ENCODE measurements around the gene MCM3. TPM values are rescaled to one million over a fixed set of nuclear protein-coding genes. Genes with fewer than 3 reads are reported as not detected.

Gene MCM3
- total RNA-seq, 3 donors from 2014 or later, result 184 to 240 (median 199) TPM

DNA sequence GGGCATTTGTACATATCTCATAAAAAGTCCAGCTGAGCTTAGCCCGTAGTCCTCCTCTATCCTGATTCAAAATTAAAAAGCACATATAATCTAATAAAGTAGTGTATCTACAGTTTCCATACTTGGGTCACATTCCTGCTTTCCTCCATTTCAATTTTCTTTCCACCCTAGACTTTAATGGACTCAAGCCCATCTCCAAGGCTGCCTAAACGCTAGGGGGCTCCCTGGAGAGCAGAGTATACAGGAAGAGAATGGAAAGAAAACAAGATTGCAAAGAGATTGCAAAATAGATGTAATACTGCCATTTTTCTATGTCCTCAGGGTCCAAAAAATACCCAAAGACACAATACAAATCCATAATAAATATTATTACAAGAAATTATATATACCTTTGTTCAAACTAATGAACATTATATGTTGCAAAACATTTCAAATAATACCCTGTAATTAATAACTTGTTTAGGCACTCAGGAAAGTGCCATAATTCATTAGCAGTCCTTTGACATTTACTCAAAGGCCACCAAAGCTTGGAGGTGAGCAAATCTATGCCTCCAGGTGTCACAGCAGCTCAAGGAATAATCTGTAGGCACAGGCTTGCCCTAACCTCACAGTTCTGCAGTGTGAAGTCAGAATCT lies 2.4 kb upstream of the MCM3 start:
- Mint-ChIP-seq H3K9me3 (no peaks in the 10 kb centered on the region), H3K4me1 (ENCODE audit: low read depth) (peaks cover 37% of the 10 kb centered on the region)

DNA sequence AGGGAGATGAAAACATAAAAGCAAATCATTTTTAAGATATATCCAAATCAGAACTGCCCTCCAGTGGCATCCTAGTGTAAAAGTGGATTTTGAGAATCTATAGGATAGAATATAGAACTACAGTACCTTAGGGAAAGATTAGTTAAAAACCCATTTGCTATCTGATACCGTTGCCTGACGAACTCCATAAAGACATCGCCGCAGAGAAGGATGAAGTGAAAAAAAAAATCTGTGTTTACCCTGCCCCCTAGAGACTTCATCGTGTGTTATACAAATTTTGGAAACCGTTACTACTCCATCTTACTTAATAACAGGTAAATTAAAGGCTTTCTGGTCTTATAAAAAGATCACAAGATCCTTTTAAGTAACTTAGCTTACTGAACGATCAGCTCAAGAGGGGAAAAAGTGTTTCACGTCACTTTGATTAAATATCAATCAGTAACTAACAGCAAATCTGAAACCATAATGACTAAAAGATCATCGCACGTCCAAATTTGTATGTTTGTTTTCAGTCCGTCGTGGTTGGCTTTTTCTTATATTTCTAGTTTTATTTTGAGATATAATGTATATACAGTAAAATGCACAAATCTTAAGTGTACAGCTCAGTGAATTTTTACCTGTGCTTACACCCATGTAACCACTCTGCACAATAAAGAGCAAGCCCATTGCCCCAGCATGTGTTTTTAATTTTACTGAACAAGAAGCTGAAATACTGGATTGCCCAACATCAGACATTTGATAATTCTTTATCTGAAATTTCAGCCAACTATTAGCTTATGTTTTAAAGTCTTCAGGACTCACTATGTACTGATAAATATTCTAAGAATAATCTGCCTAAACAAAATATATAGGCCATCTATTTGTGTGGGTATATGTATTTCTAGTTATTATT lies 881 bp upstream of the MCM3 start:
- H3K4me3 Mint-ChIP-seq, result no peak overlapping the region
- H3K4me1 Mint-ChIP-seq (ENCODE audit: low read depth), result peaks cover 44% of the 10 kb centered on the region
- H3K27me3 Mint-ChIP-seq (ENCODE audit: low read depth), result no peaks in the 10 kb centered on the region
- ATAC-seq (no peak), DNase-seq (no peak)
- H3K9me3 Mint-ChIP-seq, result no peaks in the 10 kb centered on the region
- peaks cover 28% of the 10 kb centered on the region for H3K36me3 Mint-ChIP-seq (ENCODE audit: insufficient read depth)

More for the DNA sequence above, 2.4 kb upstream of the MCM3 start:
- H3K4me3 Mint-ChIP-seq, result no peak overlapping the region
- H3K36me3 Mint-ChIP-seq (ENCODE audit: insufficient read depth), result peaks cover 15% of the 10 kb centered on the region
- DNase-seq (peak; percentile 50), ATAC-seq (no peak)
- H3K27me3 Mint-ChIP-seq (ENCODE audit: low read depth), result no peaks in the 10 kb centered on the region

DNA sequence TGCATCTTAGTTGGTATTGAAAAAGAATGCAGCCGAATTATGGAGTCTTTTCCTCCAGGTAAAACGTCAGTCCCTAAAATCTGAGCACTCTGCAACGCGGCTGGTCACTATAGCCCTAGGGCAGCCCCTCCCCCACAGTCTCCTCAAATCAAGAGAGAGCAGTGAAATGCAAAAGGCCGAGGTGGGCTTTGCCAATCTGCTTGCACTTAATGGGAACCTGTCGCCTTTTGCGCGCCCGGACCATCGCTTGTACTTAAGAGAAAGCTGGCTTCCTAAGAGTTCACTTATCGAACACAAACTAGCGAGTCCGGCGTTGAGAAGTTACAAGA lies 447 bp downstream of the MCM3 start:
- Mint-ChIP-seq H3K9me3 (no peaks in the 10 kb centered on the region), H3K4me3 (no peak overlapping the region), H3K27me3 (ENCODE audit: low read depth) (no peaks in the 10 kb centered on the region), H3K36me3 (ENCODE audit: insufficient read depth) (peaks cover 33% of the 10 kb centered on the region), H3K4me1 (ENCODE audit: low read depth) (peaks cover 42% of the 10 kb centered on the region)
- DNase-seq (no peak), ATAC-seq (peak; percentile 8 to 9)

DNA sequence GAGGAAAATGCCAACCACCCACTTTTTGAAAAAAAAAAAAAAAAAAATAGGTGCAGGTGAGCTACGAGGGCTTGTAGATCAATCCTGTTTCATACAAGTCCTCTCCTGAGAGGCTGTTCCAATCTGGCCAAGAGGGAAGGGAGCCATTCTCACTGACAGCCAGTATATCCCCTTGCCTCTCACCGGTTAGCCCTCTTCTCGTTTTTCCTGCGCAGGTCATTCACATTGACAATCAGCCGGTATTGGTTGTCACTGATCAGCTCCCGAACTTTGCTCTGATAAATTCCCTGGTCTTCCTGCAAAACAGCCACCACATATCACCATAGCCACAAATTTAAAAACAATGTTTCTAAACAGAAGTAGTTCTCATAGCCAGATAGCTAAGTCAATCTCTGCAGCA lies 1.4 kb downstream of the MCM3 start:
- Mint-ChIP-seq H3K4me1 (ENCODE audit: low read depth) (peaks cover 41% of the 10 kb centered on the region), H3K27me3 (ENCODE audit: low read depth) (no peaks in the 10 kb centered on the region), H3K9me3 (no peaks in the 10 kb centered on the region), H3K4me3 (no peak overlapping the region), H3K36me3 (ENCODE audit: insufficient read depth) (peaks cover 41% of the 10 kb centered on the region)
- no peak for ATAC-seq
- DNase-seq, result no peak

DNA sequence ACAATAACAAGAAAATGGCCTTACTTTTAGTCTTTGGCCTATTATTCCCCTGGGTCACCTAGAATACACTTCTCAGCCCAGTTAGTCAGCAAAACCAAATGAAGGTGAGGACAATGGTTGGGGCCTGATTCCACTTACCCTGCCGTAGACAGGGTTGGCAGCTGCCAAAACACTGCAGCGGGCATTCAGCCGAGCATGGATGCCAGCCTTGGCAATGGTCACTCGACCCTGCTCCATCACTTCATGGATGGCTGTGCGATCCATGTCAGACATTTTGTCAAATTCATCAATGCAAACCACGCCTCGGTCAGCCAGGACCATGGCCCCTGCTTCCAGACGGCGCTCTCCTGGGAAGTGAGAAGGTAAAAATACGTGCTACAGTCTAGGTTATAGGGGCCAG lies 8.4 kb downstream of the MCM3 start:
- Mint-ChIP-seq H3K4me1 (ENCODE audit: low read depth) (peaks cover 6% of the 10 kb centered on the region), H3K36me3 (ENCODE audit: insufficient read depth) (peaks cover 55% of the 10 kb centered on the region), H3K9me3 (no peaks in the 10 kb centered on the region), H3K4me3 (no peak overlapping the region), H3K27me3 (ENCODE audit: low read depth) (no peaks in the 10 kb centered on the region)
- no peak for ATAC-seq
- no peak for DNase-seq

DNA sequence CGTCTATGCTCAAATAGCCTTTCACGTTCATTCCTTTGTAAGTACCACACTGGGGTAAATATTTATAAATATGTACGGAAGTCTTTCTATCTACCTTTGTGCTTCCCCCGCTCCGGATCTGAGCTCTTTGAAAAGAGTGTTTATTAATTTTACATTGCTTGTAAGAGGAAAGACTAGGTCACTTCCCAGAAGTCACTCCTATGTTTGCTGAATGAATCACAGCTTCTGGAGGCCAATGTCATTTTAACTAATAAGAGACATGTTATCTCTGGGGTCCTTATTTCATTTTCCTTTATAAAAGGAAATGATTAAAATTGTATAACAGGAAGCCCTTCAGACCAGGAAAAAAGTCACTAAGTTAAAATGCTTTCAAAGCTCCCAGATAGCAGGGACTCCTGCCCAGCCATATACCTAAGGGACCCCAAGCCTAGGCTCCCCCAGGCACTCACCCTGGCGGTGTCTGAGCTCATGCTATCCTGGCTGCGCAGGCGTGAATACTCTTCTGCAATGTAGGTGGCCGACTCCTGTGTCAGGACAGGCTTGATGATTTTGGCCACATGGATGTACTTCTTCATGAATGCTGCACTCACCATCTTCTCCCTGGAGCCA lies 12.6 kb downstream of the MCM3 start:
- peaks cover 2% of the 10 kb centered on the region for H3K4me1 Mint-ChIP-seq (ENCODE audit: low read depth)

DNA sequence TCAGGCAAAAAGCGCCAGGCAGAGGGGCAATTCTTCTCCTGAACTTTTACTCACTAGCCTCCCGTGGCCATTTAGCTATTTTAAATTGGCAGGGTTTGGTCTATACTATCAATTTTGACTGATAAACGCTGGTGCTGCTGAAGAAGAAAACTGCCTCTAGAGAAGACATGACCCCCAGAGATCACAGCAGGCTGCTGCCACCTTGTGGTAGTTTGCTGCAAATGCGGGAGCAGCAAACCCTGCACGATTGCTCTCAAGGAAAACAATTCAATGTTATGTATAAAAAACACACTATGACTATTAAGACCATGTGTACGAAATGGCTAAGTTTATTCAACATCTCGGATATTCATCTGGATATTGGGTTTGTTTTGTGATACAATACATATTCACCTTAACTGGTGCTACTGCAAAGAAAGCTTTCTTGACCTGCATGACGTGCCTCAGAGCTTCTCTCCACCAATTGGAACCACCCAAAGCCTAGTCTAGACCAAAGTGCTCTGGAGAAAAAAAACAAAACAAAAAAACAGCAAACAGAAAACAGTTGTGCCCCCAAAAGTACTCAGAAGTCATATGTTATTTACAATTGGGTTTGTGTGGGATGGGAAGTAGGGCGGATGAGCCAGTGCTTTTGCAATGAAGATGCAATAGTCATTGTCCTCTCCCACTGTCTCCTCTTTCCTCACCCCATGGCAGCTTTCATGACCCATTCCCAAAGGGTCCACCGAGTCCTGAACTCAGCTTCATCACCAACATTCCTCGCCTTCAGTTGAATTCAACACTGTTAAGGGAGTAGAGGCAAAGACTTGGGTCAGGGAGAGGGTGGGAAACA lies 20.6 kb downstream of the MCM3 start:
- ATAC-seq (peak; percentile 78 to 79), DNase-seq (peak; percentile 59)
- Mint-ChIP-seq H3K4me3 (no peak overlapping the region), H3K27me3 (ENCODE audit: low read depth) (no peaks in the 10 kb centered on the region), H3K4me1 (ENCODE audit: low read depth) (peaks cover 12% of the 10 kb centered on the region), H3K36me3 (ENCODE audit: insufficient read depth) (peaks cover 53% of the 10 kb centered on the region), H3K9me3 (no peaks in the 10 kb centered on the region)

More for the DNA sequence above, 12.6 kb downstream of the MCM3 start:
- H3K4me3 Mint-ChIP-seq, result no peak overlapping the region
- DNase-seq, result no peak
- H3K27me3 Mint-ChIP-seq (ENCODE audit: low read depth), result no peaks in the 10 kb centered on the region
- H3K36me3 Mint-ChIP-seq (ENCODE audit: insufficient read depth), result peaks cover 56% of the 10 kb centered on the region
- no peaks in the 10 kb centered on the region for H3K9me3 Mint-ChIP-seq
- ATAC-seq, result no peak

DNA sequence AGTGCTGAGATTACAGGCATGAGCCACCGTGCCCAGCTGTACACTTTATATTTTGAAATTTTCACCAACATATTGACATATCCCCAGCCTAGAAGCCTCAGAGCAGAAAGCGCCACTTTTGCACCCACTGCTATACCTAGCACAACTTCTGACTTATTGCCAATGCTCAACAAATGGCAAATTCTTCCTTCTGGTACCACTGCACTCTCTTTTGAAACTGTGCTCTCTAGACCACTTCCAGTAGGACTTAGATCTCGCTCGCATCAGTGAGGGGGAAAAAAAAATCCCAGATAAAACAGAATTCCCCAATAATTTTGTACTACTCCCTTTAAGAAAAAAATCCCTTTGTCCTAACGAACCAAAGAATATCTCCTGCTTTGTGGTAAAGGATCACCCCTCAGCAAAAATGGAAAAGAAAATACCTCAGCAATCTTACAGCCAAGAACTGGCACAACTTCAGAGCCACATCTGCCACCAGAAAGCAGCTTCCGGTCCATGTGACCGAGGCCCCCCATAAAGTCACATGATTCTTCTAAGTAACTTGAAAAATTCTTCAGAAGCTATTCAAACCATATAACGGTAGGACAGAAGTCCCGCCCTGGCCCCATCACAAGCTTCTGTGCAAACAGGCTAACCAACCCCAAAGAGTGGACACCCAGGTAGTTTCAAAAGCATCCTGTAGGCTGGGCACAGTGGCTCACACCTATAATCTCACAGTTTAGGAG lies 21.8 kb downstream of the MCM3 start:
- Mint-ChIP-seq H3K4me3 (no peak overlapping the region), H3K4me1 (ENCODE audit: low read depth) (peaks cover 12% of the 10 kb centered on the region), H3K27me3 (ENCODE audit: low read depth) (no peaks in the 10 kb centered on the region), H3K36me3 (ENCODE audit: insufficient read depth) (peaks cover 42% of the 10 kb centered on the region), H3K9me3 (no peaks in the 10 kb centered on the region)
- no peak for DNase-seq
- no peak for ATAC-seq

DNA sequence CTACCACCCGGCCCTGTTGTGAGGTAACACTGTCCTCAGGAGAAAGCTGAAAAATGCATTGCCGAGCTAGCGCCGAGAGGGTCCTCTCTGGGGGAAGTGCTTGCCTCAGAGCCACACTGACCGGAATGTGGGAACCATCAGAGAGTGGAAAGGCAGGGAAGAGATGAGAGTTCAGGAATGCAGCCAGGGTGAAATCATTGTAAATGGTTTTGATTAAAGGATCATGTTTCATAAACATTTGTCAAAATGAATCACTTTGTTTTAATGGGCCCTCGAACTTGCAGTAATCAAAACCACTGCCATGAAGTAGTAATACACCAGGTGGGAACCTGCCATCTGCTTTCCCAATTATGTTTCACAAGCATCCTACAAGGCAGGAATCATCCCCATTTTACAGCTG lies 23.3 kb downstream of the MCM3 start:
- Mint-ChIP-seq H3K4me1 (ENCODE audit: low read depth) (peaks cover 12% of the 10 kb centered on the region), H3K36me3 (ENCODE audit: insufficient read depth) (peaks cover 31% of the 10 kb centered on the region)

DNA sequence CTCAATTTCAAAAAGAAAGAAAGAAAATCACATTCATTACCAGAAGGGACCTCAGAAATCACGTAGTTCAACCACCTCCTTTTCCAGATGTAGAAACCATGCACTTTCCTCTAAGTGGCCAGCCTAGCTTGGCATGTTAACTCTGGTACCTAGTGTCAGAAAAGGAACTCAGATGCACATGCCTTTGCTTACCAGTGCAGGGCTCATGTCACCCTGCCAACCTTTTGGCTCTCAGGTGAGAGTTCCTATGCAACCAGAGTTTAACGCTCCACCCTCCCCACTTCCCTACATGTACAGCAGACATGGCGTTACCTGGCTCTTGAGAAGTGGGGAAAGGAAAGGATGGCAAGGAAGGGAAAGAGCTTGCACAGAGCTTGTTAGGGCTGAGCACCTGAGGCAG lies 23.9 kb downstream of the MCM3 start:
- H3K27me3 Mint-ChIP-seq (ENCODE audit: low read depth), result no peaks in the 10 kb centered on the region
- H3K9me3 Mint-ChIP-seq, result no peaks in the 10 kb centered on the region
- DNase-seq (no peak), ATAC-seq (no peak)
- peaks cover 28% of the 10 kb centered on the region for H3K36me3 Mint-ChIP-seq (ENCODE audit: insufficient read depth)
- H3K4me3 Mint-ChIP-seq, result no peak overlapping the region
- H3K4me1 Mint-ChIP-seq (ENCODE audit: low read depth), result peaks cover 12% of the 10 kb centered on the region

More for the DNA sequence above, 23.3 kb downstream of the MCM3 start:
- no peaks in the 10 kb centered on the region for H3K27me3 Mint-ChIP-seq (ENCODE audit: low read depth)
- DNase-seq (no peak), ATAC-seq (no peak)
- no peaks in the 10 kb centered on the region for H3K9me3 Mint-ChIP-seq
- H3K4me3 Mint-ChIP-seq, result no peak overlapping the region

DNA sequence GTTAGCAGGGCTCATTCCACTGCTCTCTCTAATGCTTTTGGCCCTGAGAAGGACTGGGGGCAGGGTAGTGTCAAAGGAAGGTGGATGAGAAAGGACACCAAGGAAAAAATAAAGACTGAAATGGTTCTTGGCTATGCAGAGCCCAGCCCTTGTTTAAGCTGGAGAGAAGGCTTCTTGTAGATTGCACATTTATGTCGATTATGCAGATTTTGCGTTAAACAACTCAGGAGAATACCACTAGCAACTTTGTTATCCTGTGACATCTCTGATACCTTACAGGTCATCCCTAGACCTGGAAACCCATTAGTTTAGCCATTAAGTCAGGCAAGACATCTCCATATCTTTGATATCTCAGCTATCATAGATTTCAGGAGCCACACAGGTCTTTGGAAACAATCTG lies 29.1 kb downstream of the MCM3 start:
- H3K27me3 Mint-ChIP-seq (ENCODE audit: low read depth), result peaks cover 17% of the 10 kb centered on the region
- DNase-seq, result no peak
- no peaks in the 10 kb centered on the region for H3K9me3 Mint-ChIP-seq
- H3K4me3 Mint-ChIP-seq, result peak overlapping the region; percentile 24
- H3K4me1 Mint-ChIP-seq (ENCODE audit: low read depth), result peaks cover 24% of the 10 kb centered on the region
- H3K36me3 Mint-ChIP-seq (ENCODE audit: insufficient read depth), result no peaks in the 10 kb centered on the region
- peak in 1 of 2 donors; percentile 7 for ATAC-seq

DNA sequence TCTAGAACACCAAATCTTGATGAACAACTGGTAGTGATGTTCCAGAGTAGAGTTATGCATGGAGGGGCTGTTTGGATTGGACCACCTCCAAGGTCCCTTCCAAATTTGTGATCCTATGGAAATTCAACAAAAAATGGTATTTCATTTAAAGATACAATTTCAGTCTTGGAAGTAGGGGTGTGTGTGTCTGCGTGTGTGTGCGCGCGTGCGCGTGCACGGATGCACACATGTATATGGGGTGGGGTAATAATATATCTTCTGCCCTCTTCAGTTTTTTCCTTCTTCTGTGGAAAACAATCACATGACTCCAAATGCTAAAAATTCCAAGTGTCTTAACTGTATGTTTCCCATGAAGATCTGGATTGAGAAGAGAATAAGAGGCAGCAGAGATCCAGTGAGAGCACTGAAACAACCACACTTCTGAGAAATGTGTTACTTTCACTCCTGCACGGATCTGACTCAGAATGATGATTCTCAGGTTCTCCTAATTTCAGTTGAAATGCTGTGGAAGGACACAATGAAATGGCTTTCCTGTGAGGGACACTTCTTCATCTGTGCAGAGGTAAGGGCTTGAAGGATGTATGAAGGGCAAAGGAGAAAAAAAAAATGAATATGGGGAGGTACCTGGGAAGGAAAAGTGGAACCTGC lies 29.7 kb downstream of the MCM3 start:
- Mint-ChIP-seq H3K4me3 (peak overlapping the region; percentile 24), H3K27me3 (ENCODE audit: low read depth) (peaks cover 22% of the 10 kb centered on the region), H3K4me1 (ENCODE audit: low read depth) (peaks cover 24% of the 10 kb centered on the region), H3K36me3 (ENCODE audit: insufficient read depth) (no peaks in the 10 kb centered on the region), H3K9me3 (no peaks in the 10 kb centered on the region)
- ATAC-seq (peak; percentile 70 to 78), DNase-seq (no peak)

DNA sequence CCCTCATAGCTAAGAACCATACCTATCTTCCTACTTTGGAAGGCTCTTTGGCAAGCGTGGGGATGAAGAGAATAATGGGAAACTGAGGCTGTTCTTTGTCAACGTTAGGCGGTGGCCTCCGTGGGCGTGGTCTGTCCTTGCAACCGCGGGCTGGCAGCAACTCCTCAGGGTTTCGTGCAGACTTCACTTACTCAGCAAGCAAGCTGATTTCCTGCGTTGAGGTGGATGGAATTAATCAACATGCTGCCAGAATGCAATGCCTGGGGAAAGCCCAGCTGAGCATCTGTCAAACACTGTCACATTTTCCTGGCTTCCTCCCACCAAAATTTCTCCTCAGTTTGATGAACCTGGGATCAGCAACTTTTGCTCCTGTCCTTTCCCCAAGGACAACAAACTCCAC lies 31.0 kb downstream of the MCM3 start:
- H3K4me1 Mint-ChIP-seq (ENCODE audit: low read depth), result peaks cover 24% of the 10 kb centered on the region
- H3K36me3 Mint-ChIP-seq (ENCODE audit: insufficient read depth), result no peaks in the 10 kb centered on the region
- H3K9me3 Mint-ChIP-seq, result no peaks in the 10 kb centered on the region
- peaks cover 23% of the 10 kb centered on the region for H3K27me3 Mint-ChIP-seq (ENCODE audit: low read depth)
- ATAC-seq (peak; percentile 33 to 39), DNase-seq (no peak)
- no peak overlapping the region for H3K4me3 Mint-ChIP-seq

Data from activated T-cell treated with anti-CD3 and anti-CD28 coated beads, Interleukin-2, amount 50 U/mL, for 4 hours (primary cell).